Daoy (cell line): ENCODE data around the gene POU2AF3. TPM values are rescaled to one million over a fixed set of nuclear protein-coding genes. Genes with fewer than 3 reads are reported as not detected.
"Not testable (repeated sequence)": the region's sequence is repeated elsewhere in the genome, so short reads cannot be mapped to it uniquely, and the experiment has no call there.

Source experiments
- DNase-seq: peaks from one replicate; pipeline ENCODE4 v3.0.0-alpha.2; 2015; ENCODE audit warnings: low read depth
- total RNA-seq: library from RNA; depleted of rRNA; stranded (reverse); fragments of >200 nt; shearing (Covaris generic); gene quantifications from 2 replicates; pipeline ENCODE4 v1.2.3, GENCODE V29; 2014

POU2AF3 gene
- total RNA-seq, 1 experiment from 2014 or later: not detected

DNA sequence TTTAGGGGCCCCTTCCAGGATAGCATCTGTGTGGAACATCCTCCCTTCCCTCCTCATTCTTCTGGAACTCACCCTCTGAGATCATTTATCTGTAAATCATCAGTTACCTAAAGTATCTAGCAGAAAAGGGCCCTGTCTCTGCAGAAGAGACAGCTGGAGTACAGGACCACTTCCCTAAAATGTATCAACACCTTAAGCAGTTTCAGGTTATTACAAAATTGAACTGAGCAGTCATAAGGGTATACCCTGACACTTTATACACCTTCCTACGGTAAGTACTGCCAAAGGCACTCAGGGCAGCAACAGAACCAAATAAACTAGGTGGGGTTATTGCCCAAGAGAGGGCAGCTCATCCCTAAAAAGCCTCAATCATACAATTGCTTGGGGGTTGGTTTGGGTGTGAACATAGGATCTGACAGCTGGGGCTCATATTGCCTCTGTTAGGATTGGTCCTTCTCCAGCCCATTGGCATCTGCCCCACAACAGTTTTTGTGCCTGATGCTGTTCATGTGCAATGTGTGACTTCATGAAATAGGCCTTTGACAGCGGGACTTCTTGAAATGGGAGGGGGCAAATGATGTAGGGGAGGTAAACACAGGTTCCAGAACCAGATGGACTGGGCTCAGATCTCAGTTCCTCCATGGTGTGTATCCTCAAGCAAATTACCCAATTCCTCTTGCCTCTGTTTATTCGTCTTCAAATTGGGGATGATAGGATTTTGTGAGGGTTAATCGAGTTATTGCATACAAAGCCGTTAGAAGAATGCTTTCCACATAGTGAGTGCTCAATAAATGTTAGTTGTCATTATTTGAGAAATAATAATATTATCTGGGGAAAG is 2.9 kb downstream of the POU2AF3 start:
- no peak for DNase-seq

DNA sequence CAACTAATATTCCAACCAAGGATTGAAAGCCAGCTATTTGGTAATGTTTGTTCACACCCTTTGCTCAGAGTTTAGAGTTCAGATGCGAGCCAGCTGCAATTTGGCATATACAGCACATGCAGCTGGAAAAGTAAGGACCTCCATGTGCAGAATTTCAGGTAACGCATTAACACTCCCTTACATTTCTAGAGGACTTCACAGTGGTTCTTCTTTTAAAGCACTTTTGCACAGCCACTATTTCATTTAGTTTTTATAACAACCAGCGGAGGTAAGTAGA is 3.4 kb downstream of the POU2AF3 start:
- DNase-seq: no peak

DNA sequence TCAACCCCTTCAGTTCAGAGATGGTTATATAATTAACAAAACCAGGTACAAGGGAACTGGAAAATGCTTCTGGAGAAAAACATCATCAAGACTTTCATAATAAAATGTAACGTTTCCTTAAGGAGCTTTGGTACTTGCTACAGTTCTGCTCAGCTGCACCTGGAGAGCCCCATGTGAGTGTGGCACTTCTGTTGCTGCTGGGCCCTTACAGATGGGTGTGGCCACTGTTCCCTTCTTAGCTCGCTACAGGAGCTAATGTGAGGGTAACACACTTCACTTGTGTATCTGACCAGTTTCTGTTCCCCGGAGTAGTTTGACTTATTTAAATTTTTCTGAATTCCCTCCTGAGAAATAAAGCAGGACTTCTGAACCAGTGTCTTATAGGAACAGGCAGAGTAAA is 4.0 kb downstream of the POU2AF3 start:
- no peak for DNase-seq

DNA sequence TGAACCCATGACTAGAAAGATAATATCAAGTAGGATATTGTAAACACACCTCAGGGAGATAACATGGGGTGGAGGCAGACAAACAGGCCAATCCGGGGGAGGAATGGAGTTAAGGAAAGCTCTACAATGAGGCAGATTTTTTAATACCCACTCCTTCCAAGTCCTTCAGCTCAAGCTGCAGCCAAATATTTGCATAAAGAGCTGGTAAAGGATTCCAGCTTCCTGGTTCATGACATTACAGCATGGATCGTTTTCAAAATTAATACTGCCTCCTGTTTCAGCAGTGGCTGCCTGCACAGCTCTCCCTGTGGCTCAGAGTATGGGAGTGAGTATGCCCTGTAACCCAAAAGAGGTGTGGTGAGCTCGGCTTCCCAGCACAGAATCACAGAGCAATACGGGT is 5.1 kb downstream of the POU2AF3 start:
- no peak for DNase-seq

DNA sequence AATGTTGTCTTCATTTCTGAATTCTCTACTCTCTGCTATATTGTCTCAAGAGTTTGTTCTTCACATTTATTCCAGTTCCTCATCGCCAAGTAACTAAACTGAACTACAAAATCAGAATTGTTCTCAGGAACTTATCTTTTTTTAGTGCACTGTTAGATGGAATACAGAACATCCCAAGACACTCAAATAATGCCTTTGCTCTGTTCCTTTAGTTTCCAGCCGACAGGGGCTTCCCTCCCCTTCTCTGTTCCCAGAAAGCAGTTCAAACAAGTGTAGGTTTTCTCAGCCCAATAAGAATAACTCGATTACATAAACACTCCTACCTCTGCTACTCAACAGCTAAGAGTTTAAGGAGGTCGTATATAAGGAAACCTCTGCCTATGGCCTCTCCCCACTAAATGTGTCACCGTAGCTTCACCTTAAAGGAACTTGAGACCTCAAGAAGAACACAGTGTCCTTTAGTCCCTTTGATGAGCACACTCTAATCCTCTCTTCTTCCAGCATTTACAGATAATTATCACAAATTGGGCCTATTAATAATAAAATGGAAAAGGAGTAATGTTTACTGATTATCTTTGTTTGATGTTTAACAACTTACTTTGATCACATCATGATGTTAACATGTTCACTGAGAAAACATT is 6.9 kb downstream of the POU2AF3 start:
- DNase-seq: no peak

DNA sequence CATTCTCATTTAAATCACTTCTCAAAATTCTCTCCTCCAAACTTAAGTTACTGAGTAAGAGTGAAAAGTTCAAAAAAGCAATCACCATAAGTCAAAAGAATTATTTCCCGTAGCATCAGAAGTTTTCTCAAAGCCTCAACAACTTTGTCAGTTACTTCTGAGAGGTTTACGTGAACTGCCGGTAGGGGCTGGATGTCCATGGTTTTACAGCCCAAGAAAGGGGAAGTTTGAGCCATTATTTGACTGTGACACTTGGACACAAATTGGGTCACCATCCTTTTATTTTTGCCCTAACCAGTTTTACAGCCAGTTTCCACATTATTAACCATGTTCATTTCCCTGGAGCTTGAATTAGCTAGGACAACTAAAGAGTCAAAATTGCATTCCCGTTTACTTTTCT is 7.5 kb downstream of the POU2AF3 start:
- DNase-seq: no peak

DNA sequence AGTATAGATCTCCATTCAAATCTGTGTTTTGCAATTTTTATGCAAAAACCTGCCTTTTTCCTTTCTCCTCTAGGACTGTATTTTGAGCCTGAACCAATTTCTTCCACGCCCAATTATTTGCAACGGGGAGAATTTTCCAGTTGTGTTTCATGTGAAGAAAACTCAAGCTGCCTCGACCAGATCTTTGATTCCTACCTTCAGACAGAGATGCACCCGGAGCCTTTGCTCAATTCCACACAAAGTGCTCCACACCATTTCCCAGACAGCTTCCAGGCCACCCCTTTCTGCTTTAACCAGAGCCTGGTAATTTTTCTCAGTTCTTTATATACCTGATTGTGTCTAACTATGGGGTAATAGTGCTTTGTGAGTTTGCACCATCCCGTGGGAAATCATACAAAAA is 8.0 kb downstream of the POU2AF3 start:
- no peak for DNase-seq

DNA sequence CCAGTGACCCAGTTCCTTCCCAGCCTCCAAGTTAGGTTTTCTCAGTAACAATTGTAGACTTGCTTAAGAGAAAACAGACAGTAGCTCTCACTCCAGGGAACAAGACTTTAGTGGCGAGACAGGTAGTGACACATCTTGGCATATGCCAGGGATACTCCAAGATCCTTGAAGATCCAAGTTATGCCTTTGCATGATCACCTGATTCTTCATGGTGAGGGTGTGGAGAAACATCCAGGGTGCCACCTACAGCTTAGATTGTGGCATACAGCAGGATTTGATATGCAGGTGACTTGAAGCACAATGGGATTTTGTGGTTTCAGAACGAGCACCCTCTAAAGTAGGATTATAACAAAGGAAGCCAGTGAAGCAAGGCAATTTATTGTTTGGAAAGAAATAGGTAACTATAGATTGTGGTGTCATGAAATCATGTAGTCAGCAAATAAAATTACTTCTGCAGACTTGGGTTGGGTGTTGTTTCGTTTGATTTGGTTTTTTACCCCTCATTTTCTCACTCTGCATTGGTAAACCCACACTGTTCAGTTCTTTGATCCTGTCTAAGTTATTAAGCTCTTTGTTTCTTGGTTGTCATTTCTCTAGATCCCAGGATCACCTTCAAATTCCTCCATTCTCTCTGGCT is 9.2 kb downstream of the POU2AF3 start:
- DNase-seq: no peak

DNA sequence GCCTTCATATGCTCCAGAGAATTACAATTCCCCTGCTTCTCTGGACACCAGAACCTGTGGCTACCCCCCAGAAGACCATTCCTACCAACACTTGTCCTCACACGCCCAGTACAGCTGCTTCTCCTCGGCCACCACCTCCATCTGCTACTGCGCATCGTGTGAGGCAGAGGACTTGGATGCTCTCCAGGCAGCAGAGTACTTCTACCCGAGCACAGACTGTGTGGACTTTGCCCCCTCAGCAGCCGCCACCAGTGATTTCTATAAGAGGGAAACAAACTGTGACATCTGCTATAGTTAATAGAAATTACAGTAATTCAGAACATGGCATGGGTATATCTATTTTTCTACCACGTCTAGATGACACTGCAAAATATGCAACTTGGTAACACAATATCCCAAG is 9.8 kb downstream of the POU2AF3 start:
- no peak for DNase-seq

DNA sequence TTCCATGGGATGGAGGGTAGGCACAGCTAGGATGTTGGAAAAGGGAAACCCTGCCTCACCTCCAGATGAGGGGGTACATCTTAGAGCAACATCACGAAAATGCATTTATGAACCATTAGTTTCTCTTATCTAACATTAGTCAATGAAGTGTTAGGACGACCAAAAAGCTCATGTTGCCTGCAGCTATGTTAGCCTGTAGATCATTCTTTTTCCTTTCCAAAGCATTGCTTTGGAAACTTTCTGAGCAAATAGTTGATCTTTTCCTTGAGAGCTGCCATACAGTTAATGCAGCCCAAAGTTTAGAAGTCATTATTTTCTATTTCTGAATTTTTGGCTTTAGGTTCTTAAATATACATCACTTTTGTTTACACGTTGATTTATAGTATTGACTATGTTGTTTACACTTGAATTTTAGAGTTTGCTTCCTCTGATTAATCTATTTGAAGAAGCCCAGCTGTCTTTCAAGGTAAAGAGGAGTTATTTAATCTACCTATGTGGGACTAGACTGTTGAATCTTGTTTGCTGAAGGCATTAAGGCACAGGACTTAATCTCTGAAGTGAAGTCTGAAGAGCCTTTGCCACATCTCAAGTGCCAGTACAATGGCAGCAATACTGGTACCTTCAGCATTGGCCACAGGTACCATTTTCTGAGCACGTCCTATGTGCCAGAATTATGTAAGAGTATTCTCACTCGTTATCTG is 11.0 kb downstream of the POU2AF3 start:
- DNase-seq: no peak

DNA sequence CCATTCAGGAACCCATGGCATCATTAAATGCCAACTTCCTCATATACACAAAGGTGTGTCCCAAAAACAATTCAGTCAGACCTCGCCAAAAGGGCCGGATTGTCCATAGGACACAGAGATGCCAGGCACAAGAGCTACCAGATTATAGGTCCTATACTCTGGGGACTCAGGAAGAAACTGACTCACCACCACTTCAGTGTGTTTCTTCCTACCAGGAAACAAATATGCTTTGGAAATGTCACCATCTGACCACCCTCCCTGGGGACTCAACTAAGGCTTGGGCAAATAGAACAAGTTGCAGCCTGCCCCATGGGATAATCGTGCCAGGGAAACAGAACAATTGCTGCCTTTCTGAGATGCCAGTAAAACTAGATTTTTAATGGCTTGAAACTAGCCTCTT is 11.7 kb downstream of the POU2AF3 start:
- no peak for DNase-seq

DNA sequence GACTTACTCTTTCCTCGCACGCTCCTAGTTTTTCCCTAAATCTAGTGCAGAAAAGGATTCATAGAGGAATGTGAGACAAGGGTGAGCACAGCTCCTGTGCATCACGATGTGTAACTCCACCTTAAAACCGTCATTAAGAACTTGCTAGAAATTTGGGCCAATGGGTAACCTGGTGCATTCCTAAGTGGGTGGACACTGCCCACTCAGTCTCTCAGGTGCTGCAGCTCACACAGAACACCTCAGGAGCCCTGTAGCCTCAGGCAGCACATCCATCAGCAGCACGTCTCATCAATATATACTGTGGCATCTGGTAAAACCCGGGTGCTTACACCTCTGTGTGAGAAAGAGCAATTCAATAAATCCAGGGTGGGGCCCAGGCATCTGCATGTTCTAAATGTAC is 12.4 kb downstream of the POU2AF3 start:
- DNase-seq: no peak

DNA sequence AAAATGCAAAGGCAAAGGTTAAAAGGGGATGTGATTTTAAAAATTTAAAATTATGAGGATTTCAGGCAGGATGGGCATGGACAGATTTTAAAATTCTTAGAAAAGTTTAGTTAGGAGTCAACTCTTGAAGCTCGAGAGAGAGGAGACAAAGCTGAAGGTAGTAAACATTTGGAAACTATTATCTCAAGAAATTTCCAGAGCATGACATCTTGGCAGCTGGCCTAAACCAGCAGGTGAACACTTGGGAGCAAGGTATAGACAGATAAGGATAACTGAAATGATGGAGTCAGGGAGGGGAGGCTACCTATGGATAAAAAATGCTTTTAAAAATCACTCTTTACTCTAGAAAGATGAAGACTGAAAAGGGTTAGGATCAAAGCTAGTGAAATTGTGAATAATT is 13.7 kb downstream of the POU2AF3 start:
- no peak for DNase-seq

DNA sequence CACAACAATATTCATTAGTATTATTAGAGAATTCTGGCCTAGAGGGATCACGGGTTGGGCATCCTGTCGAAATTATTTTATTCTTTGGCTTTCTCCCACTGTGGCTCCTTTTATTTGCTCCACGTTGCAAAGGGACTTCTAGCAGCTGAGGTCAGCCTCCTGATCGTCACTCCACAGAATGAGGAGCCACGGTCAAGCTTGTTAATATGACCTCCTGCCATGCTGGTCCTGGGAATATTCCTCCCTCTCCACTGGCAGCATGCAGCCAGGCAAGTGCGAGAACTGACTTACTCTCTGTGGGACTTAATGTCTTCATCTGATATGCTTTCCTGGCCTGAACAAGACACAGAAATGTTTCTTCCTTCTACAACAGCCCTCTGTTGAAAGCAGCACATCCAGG is 20.9 kb downstream of the POU2AF3 start:
- no peak for DNase-seq

DNA sequence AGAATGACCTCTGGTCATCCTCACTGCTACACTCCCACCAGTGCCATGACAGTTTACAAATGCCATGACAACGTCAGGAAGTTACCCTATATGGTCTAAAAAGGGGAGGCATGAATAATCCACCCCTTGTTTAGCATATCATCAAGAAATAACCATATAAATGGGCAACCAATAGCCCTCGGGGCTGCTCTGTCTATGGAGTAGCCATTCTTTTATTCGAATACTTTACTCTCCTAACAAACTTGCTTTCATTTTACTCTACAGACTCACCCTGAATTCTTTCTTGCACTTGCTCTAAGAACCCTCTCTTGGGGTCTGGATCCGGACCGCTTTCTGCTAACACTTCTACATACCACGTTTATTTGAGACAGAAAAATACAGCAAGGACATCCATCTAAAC is 21.9 kb downstream of the POU2AF3 start:
- not testable (repeated sequence) for DNase-seq

DNA sequence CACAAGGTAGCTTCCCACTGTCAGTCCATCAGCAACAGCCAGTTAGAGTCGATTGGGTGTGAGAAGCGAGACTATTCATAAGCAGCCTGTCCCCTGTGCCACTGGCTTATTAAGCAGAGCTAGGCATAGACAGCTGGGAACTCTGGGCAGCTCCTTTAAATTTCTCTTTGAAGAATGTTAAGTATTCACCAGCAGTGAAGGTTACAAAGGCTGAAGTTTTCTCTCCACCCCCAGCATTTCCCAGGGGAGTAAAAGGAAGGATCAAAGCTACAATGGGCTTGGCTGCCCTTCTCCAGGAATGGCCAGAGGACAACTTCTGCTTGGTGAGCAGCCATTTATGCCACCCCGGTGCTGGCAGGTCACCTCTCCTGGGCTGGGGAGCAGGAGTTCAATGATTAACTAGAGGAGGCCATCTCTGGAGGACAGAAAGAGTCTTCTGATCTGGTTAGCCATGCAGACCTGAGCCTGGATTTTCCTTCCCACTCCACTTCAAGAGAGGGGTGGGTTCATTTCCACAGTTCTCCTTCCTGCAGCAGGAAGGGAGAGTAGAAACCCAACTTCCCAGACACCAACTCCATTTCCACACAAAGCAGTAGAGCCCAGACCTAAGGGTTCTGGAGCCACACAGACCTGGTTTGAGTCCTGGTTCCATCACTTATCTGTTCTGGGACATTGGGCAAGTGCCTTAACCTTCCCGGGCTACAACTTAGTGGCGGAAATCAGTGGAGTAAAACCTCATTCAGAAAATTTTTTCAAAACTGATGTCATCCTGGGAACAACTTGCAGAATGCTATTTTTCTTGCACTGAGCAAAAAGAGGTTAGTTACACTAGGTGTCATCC is 22.6 kb downstream of the POU2AF3 start:
- no peak for DNase-seq

DNA sequence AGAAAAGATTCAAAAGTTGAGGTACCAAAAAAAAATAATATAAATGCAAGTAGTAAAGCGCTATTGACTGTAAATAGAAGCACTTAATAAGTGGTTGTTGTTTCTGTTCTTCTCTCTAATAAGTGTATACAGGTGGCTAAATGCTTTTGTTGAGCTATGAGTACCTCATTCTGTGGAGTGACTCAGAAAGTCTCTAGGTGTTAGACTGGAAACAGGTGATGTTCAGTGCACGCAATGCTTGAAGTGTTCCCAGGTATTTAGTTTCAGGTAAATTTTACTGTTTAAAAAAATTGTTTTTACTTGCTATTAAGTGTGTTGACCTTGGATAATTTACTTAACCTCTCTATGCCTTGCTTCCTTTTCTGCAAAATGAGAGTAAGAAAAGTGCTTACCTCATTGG is 24.2 kb downstream of the POU2AF3 start:
- DNase-seq: no peak

DNA sequence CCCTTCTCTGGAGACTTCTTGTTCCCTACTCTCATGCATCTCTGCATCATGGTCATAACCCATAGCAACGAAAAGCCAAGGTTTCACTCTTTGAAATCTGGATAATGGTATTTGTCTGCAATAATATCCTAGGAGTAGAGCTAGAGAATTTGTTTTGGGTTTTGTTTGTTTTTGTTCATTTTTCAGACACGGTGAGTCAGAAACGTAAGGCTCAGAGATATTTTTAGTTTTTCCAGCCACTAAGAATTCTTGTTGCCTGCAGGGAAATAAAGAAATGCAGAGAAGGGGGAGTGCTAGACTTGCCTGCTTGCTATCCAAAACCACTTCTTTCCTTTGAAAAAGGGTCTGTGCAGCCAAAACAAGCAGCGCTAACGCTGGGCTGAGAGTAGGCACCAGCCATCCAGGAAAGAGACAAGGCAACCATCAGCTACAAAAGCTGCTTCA is 26.0 kb downstream of the POU2AF3 start:
- DNase-seq: no peak

DNA sequence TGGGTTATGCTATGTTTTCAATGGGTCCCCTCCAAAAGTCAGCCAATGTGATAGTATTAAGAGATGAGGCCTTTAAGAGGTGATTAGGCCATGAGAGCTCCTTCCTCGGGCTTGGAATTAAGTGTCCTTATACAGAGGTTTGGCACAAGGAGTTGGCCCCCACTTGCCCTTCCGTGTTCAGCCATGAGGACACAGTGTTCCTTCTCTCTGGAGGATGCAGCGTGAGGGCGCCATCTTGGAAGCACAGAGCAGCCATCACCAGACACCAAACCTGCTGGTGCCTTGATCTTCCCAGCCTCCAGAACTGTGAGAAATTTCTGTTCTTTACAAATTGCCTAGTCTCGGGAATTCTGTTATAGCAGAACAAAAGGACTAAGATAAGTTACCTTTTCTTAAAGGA is 26.9 kb downstream of the POU2AF3 start:
- no peak for DNase-seq

DNA sequence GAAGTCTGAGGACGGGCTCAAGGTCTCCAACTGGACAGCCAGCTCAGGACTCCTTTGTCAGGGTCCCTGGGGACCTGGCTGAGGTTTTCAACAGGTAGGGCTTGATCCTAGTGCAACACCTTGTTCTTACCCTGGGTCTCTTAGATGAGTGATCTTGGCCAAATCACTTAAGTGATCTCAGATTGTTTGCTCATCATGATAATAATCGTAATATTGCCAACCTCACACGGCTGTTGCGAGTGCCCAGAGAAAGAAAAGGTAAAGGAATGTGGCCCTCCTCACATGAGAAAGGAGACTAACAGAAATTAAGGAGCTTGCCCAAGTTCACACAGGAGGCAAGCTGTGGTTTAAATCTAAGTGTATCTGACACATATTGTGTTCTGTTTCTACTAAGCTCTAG is 28.5 kb downstream of the POU2AF3 start:
- no peak for DNase-seq

DNA sequence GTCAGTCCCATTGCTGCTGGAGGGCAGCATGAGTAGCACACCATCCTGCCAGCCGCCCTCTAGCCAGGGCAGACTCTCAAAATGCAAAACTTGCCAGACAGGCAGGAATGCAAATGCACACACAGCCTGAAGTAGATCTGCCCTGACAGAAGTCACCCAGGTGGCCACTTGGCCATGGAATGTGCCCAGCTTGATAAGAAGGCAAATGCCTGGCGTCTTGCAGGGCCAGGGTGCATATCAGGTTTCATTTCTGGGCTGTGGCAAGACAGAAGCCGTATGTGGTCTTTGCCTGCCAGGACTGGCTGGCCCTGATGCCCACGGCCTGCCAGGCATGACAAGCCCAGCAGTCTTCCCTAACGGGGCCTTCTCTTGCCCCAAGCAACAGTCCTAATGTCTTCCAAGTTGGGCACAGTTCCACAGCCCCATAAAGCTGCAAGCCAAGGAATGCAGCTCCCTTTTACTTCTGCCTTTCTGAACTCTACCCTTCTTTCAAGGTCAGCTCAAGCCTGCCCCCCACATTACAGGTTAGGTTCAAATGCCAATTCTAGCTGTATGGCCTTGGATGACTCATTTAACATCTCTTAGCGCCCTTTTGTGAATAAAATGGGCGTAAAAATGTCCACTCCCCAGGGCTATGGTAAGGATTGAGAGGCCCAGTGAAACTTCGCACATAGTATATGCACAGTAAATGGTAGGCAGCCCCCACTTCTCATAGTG is 29.7 kb downstream of the POU2AF3 start:
- peak; percentile 12 for DNase-seq
